HG03460 (cell line): Measurements from ENCODE around the gene SSTR5.

ENCODE experiments used
- ATAC-seq: cut with Tn5 transposase; IDR thresholded peaks from one replicate; pipeline ENCODE4 v1.9.1; 2021; ENCODE audit not compliant: unreplicated experiment

Gene SSTR5

GRCh38 chr16:1119766-1120576, 47.4 kb downstream of the SSTR5 start:
- no peak for ATAC-seq

DNA sequence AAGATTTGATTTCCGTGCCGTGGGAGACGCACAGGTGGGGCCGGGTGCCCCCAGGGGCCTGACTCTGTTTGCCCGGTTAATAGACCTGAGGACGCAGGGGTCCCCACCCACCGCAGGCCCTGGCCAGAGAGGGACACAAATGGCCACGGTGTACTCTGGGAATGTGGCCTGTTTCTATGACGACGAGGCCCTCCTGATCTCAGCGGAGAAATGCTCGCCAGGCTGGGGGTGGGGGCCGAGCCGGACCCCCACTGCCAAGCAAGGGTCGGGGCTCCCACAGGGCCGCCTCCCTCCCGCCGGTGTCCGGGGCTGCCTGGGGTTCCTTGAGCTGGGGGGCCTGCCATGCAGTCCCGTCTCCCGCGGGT, 48.0 kb downstream of the SSTR5 start:
- ATAC-seq: no peak

- no peak for ATAC-seq
Observed at GRCh38 chr16:1121009-1121408, 48.5 kb downstream of the SSTR5 start.

DNA sequence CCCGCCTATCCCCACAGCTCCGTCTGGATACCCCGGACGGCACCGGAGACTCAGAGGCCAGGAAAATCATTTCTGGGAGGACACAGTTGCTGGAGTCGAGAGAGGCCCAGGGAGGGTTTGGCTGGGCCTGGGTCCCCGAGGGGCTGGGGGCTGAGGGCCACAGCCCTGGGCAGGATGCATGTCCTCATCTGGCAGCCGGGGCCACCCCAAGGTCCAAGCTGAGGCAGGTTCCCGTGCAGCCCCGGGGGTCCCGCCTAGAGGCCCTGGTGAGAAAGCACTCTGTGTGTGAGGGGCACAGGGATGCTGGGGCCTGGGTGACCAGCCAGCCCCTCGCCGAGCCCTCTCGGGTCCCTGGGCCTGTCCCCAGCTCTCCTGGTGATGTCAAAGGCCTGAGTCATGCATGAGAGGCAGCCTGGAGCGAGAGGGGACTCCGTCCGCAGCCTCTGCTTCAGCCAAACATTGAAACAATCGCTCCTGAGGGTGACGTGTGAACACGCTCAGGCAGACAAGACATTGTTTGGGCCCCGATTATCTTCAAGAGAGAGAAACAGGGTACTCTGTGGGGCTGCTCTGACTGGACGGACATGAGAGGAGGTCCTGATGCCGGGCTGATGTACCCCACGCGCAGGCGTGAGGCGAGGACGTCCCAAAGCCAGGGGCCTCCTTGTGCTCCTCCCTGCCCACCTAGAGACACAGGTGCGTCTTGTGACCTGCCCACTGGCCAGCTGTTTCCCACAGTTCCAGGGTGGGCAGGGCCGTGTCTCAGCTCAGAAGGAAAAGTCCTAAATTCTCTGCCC, 49.3 kb downstream of the SSTR5 start:
- no peak for ATAC-seq

GRCh38 chr16:1122398-1122765, 49.8 kb downstream of the SSTR5 start:
- no peak for ATAC-seq

DNA sequence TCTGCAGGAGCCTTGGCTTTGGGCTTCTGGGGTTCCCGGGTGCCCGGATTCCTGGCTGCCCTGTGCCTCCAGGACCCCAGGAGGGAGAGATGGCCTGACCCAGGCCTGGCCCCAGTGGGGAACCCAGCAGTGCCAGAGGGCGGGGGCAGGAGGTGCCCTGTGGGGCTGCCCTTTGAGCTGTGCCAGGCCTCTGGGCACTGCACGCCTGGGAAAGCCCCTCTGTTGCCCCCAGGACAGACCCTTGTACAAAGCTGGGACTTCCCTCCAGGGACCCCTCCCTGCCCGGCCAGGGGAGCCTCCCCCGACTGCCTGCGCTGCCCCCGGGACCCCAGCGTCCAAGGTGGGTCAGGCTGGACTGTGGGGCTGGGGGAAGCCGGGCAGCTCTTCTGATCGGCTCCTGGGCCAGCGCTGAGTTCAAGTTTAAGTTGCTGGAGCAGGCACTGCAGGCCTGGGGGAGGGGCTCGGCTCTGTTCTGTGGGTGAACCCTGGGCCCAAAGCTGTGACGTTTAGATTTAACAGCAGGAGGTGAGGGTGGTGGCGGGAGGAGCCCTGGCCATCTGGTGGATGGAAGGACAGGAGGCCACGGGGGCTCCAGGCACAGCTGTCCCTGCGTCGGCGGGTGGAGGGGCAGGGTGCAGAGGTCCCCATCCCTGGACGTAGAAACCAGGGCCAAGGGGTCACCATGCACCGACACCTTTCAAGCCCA, 51.1 kb downstream of the SSTR5 start:
- ATAC-seq: no peak

DNA sequence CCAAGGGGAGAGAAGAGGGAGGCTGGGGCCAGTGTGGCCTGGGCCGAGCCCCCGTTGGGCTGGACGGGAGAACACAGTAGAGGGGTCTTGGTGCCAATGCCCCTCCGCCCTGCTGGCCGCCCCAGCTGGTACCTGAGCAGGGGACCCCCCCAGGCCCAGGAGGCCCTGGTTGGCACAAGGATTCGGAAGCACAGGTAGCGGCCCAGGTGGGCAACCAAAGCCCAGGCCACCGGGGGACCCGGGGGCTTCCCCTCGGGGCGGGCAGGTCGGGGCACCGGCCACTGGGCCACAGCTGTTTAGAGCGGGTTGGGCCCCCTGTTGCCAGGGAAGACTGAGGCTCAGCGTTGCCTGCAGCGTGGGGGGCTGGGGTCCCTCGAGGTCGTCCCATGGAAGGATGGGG, 51.7 kb downstream of the SSTR5 start:
- no peak for ATAC-seq

- no peak for ATAC-seq
Observed at GRCh38 chr16:1124795-1125194, 52.2 kb downstream of the SSTR5 start.

GRCh38 chr16:1125471-1125870, 52.9 kb downstream of the SSTR5 start:
- ATAC-seq: no peak

DNA sequence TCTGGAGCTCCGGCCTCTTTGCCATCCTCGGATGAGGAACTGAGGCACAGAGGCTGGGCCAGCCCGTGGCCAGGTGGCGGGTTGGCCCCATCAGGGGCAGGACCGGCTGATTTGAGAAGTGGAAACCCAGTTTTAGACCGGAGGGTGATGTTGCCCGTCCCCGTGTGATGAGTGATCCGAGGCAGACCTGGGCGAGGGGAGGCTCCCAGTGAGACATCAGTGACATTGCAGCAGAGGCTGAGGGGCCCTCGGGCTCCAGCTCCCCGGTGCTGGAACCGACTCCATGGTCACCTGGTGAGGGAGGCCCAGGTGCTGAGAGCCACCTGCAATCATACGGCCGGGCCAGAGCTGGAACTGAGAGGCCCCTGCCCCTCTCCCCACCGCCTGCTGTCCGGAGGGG, 53.5 kb downstream of the SSTR5 start:
- ATAC-seq: no peak

DNA sequence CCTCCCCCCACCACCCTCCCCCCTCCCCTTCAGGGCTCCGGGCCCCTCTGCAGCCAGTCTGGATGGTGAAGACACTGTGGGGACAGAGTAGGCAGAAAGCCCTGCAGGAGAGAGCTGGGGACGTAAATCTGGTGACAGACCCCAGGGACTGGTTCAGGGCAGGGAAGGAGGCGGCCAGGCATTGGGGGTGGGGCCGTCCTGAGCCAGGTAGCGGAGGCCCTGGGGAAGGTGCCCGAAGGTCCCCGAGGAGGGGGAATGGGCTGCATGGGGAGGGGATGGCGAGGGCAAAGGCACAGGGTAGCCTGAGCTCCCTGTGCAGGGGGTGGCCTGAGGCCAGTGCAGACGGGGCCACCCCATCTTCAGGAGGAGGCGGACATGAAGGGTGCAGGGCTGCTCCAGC, 54.0 kb downstream of the SSTR5 start:
- no peak for ATAC-seq

- ATAC-seq: no peak
Observed at GRCh38 chr16:1127101-1127500, 54.6 kb downstream of the SSTR5 start.

GRCh38 chr16:1127971-1128715, 55.6 kb downstream of the SSTR5 start:
- ATAC-seq: no peak

DNA sequence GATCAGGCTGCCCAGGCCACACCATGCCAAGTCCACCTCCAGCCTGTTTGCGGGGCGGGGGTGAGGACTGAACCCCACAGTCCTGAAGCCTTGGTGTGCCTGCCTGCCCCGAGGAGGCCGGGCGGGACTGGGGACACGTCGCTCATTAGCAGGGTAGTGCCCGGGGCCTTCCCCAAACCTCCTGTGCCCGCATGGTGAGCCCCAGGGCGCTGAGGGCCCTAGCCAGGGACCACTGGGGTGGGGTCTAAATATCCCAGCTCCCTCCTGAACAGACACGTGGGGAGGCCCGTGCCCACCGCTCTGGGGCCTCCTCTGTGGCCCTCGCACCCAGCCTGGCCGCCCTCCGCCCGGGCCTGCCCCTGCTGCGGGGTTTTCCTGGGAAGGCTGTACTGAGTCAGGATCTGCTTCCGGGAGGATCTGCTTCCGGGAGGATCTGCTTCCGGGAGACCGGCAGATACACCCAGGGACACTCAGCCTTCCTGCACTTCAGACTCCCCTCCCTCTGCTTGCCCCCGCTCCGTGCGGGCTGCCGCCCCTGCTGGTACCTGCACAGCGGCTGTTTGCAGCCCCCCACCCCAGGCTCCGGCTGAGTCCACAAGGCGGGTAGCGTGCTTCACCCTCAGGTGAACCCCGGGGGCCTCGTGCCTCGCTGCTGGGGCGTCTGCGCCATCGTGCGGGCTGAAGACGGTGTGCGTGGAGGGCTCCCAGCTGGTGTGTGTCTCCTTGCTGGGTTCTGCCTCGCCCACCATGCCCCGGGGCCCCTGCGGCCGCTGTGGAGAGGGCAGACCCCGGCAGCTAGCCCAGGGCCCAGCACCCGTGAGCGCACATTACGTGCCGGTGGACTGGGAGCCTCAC, 56.8 kb downstream of the SSTR5 start:
- no peak for ATAC-seq

- ATAC-seq: no peak
Observed at GRCh38 chr16:1130382-1130781, 57.8 kb downstream of the SSTR5 start.
